HepG2 (cell line): ENCODE data around the gene MICOS13. TPM values are rescaled to one million over a fixed set of nuclear protein-coding genes. Genes with fewer than 3 reads are reported as not detected.
A peak's percentile ranks its signal among the peaks of the same experiment; 100 is the strongest.

Experiments used
- HMG20B ChIP-seq: conservative IDR thresholded peaks from 2 replicates; pipeline ENCODE4 v1.6.1; 2016; ENCODE audit warnings: missing genetic modification reagents, missing compliant biosample characterization
- KDM1A ChIP-seq: IDR thresholded peaks from 2 replicates; pipeline ENCODE4 v1.6.1; 2016; ENCODE audit warnings: missing compliant biosample characterization
- PAWR ChIP-seq: sonication (generic); formaldehyde crosslinking; IDR thresholded peaks from 2 replicates; pipeline ENCODE4 v1.4.0; 2020; ENCODE audit warnings: missing genetic modification reagents, mild to moderate bottlenecking, borderline replicate concordance
- RCOR2 ChIP-seq: IDR thresholded peaks from 2 replicates; pipeline ENCODE4 v1.6.1; 2016; ENCODE audit warnings: missing biosample characterization, missing genetic modification reagents
- RFX1 ChIP-seq: fragments of 450-650 bp; IDR thresholded peaks from 2 replicates; pipeline ENCODE4 v1.6.1; 2017
- ZBTB21 ChIP-seq: sonication (generic); formaldehyde crosslinking; IDR thresholded peaks from 2 replicates; pipeline ENCODE4 v1.4.0; 2020; ENCODE audit warnings: missing genetic modification reagents
- ZNF431 ChIP-seq: sonication (generic); formaldehyde crosslinking; IDR thresholded peaks from 2 replicates; pipeline ENCODE4 v1.9.0; 2022; ENCODE audit warnings: missing genetic modification reagents, low read depth, mild to moderate bottlenecking, borderline replicate concordance
- ZNF44 ChIP-seq: sonication (generic); formaldehyde crosslinking; IDR thresholded peaks from 2 replicates; pipeline ENCODE4 v1.5.1; 2020; ENCODE audit warnings: mild to moderate bottlenecking, missing genetic modification reagents
- ZNF549 ChIP-seq: sonication (generic); formaldehyde crosslinking; IDR thresholded peaks from 2 replicates; pipeline ENCODE4 v1.5.0; 2020; ENCODE audit warnings: missing genetic modification reagents
- ZNF879 ChIP-seq: sonication (generic); formaldehyde crosslinking; IDR thresholded peaks from 2 replicates; pipeline ENCODE4 v1.8.1; 2023; ENCODE audit warnings: missing genetic modification reagents
- polyA plus RNA-seq, 8 experiments: library from polyadenylated mRNA; depleted of rRNA in 3 of 8; stranded (reverse) in 7 of 8; unstranded in 1 of 8; fragments of >200 nt; fragmentation: Illumina TruSeq in 4 of 8; extraction: Trizol in 4 of 8; gene quantifications; 2 replicates each; pipeline versions ENCODE4 v1.2.1 to v1.2.3, GENCODE V29; 2011 to 2016; ENCODE audit warnings: low read depth in 4 of 8, missing spikeins in 1 of 8, mixed read lengths in 1 of 8; ENCODE audit not compliant: insufficient read depth in 1 of 8
- total RNA-seq, 5 experiments: library from RNA; depleted of rRNA; stranded (reverse); fragments of >200 nt; fragmentation: Illumina TruSeq; extraction: Trizol; gene quantifications; 2 replicates each; pipeline ENCODE4 v1.2.3, GENCODE V29; 2016; ENCODE audit warnings: low read depth in 1 of 5
- TF ChIP-seq, protein P1 (sequence below): sonication (generic); formaldehyde crosslinking; IDR thresholded peaks from 2 replicates; pipeline ENCODE4 v1.4.0; 2020; ENCODE audit warnings: mild to moderate bottlenecking, missing genetic modification reagents
- TF ChIP-seq, protein P2 (sequence below): fragments of 450-650 bp; IDR thresholded peaks from 2 replicates; pipeline ENCODE4 v1.6.1; 2016
- TF ChIP-seq, protein P3 (sequence below): sonication (generic); formaldehyde crosslinking; IDR thresholded peaks from 2 replicates; pipeline ENCODE4 v1.4.0; 2020; ENCODE audit warnings: missing genetic modification reagents, borderline replicate concordance
- TF ChIP-seq, protein P4 (sequence below): sonication (generic); formaldehyde crosslinking; IDR thresholded peaks from 2 replicates; pipeline ENCODE4 v1.4.0; 2020; ENCODE audit warnings: mild to moderate bottlenecking, missing genetic modification reagents

Gene MICOS13
- total and polyA plus RNA-seq, 2 of the 13 experiments (the other 11 are each of a cell fraction or from before 2014, with no cell fraction given), result 28.8 to 35.4 TPM

DNA sequence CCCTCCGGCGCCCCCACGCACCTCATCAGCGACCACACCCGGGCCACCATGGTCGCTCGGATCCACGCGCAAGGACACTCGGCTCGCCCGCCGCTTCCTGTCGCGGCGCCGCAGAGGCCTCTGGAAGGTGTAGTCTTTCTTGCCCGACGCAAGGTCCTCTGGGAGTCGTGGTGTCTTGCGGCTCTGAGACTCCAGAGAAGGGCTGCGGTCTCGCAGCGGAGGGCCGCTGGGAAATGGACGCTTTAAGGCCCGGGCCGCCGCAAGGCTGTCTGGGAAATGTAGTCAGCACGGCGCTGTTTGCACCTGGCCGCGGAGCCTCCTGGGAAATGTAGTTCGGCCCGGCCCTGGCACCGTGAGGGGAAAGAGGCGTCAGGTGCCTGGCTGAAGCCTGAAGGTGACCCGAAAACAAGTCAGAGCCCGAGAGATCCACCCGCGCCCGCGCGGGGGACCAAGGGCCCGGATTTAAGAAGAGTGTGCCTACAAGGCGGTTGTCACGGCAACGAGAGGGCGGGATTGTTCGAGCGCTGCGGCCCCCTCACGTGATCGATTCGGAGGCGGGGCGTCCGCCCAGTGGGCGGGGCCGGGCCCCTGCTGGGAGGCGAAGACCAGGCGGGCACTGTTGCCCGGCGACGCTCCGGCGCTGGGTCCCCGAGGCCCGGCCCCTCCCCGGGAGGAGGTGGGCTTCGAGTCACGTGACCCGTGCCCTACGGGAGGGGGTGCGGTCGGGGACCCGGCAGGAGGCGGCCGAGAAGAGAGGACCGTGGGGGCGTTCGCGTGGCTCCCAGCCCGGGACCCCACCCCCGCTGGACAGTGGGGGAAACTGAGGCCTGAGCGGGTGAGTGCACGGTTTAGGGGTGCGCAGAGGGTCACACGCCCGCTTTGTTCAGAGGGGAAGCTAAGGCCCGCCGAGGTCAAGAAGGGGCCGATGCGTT, at the start of gene MICOS13, which contains the start of gene HSD11B1L (continued):
- TF ChIP-seq, protein P1, sequence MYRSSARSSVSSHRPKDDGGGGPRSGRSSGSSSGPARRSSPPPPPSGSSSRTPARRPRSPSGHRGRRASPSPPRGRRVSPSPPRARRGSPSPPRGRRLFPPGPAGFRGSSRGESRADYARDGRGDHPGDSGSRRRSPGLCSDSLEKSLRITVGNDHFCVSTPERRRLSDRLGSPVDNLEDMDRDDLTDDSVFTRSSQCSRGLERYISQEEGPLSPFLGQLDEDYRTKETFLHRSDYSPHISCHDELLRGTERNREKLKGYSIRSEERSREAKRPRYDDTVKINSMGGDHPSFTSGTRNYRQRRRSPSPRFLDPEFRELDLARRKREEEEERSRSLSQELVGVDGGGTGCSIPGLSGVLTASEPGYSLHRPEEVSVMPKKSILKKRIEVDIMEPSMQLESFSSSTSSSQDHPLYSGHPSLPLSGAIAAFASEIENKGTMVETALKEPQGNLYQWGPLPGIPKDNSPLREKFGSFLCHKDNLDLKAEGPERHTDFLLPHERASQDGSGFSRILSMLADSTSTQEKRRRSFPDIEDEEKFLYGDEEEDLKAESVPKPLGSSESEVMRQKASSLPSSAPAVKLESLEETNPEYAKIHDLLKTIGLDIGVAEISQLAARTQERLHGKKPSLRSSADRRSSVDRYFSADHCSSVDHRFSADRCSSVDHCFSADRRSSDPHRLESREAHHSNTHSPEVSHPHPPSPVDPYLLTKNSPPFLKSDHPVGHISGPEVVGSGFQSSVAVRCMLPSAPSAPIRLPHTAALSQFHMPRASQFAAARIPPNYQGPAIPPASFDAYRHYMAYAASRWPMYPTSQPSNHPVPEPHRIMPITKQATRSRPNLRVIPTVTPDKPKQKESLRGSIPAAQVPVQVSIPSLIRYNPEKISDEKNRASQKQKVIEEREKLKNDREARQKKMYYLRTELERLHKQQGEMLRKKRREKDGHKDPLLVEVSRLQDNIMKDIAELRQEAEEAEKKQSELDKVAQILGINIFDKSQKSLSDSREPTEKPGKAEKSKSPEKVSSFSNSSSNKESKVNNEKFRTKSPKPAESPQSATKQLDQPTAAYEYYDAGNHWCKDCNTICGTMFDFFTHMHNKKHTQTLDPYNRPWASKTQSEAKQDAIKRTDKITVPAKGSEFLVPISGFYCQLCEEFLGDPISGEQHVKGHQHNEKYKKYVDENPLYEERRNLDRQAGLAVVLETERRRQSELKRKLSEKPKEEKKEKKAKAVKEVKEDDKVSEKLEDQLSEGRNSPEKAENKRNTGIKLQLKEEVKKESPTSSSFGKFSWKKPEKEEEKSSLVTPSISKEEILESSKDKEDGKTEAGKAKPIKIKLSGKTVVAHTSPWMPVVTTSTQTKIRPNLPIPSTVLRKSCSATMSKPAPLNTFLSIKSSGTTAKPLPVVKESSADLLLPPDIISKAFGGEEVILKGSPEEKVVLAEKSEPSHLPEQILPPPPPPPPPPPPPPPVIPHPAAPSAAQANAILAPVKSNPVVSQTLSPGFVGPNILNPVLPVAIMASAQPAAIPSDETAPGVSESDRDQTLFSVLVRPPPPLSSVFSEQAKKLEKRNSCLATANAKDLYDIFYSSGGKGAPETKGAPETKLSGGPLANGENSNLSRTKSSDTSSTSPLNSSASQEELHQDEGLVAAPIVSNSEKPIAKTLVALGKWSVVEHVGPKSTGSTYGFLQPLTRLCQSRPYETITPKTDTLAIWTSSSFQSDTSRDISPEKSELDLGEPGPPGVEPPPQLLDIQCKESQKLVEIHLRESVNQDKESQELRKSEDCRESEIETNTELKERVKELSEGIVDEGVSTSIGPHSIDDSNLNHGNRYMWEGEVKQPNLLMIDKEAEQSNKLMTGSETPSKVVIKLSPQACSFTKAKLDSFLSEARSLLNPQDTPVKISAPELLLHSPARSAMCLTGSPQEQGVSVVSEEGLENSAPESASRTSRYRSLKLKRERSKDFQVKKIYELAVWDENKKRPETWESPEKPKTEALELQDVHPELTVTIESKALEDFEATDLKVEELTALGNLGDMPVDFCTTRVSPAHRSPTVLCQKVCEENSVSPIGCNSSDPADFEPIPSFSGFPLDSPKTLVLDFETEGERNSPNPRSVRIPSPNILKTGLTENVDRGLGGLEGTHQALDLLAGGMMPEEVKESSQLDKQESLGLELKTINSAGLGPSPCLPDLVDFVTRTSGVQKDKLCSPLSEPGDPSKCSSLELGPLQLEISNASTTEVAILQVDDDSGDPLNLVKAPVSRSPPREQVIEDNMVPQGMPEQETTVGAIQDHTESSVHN (CRISPR knock-in tag), result no peak
- TF ChIP-seq ZBTB21 (CRISPR knock-in tag), result no peak
- TF ChIP-seq RCOR2, result no peak
- TF ChIP-seq ZNF44 (CRISPR knock-in tag), result 0 out of 2 replicates have a peak, but pooled peaks have one; percentile 31
- no peak for TF ChIP-seq ZNF431 (CRISPR knock-in tag)
- no peak for TF ChIP-seq ZNF549 (CRISPR knock-in tag)
- no peak for TF ChIP-seq PAWR
- TF ChIP-seq RFX1, result peak; percentile 98
- TF ChIP-seq KDM1A (CRISPR knock-in tag), result no peak
- TF ChIP-seq, protein P2, sequence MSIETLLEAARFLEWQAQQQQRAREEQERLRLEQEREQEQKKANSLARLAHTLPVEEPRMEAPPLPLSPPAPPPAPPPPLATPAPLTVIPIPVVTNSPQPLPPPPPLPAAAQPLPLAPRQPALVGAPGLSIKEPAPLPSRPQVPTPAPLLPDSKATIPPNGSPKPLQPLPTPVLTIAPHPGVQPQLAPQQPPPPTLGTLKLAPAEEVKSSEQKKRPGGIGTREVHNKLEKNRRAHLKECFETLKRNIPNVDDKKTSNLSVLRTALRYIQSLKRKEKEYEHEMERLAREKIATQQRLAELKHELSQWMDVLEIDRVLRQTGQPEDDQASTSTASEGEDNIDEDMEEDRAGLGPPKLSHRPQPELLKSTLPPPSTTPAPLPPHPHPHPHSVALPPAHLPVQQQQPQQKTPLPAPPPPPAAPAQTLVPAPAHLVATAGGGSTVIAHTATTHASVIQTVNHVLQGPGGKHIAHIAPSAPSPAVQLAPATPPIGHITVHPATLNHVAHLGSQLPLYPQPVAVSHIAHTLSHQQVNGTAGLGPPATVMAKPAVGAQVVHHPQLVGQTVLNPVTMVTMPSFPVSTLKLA, result 0 out of 2 replicates have a peak, but pooled peaks have one; percentile 1
- no peak for TF ChIP-seq ZNF879 (CRISPR knock-in tag)
- no peak for TF ChIP-seq HMG20B (CRISPR knock-in tag)
- TF ChIP-seq, protein P3, sequence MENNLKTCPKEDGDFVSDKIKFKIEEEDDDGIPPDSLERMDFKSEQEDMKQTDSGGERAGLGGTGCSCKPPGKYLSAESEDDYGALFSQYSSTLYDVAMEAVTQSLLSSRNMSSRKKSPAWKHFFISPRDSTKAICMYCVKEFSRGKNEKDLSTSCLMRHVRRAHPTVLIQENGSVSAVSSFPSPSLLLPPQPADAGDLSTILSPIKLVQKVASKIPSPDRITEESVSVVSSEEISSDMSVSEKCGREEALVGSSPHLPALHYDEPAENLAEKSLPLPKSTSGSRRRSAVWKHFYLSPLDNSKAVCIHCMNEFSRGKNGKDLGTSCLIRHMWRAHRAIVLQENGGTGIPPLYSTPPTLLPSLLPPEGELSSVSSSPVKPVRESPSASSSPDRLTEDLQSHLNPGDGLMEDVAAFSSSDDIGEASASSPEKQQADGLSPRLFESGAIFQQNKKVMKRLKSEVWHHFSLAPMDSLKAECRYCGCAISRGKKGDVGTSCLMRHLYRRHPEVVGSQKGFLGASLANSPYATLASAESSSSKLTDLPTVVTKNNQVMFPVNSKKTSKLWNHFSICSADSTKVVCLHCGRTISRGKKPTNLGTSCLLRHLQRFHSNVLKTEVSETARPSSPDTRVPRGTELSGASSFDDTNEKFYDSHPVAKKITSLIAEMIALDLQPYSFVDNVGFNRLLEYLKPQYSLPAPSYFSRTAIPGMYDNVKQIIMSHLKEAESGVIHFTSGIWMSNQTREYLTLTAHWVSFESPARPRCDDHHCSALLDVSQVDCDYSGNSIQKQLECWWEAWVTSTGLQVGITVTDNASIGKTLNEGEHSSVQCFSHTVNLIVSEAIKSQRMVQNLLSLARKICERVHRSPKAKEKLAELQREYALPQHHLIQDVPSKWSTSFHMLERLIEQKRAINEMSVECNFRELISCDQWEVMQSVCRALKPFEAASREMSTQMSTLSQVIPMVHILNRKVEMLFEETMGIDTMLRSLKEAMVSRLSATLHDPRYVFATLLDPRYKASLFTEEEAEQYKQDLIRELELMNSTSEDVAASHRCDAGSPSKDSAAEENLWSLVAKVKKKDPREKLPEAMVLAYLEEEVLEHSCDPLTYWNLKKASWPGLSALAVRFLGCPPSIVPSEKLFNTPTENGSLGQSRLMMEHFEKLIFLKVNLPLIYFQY (CRISPR knock-in tag), result peak; percentile 58
- TF ChIP-seq, protein P4, sequence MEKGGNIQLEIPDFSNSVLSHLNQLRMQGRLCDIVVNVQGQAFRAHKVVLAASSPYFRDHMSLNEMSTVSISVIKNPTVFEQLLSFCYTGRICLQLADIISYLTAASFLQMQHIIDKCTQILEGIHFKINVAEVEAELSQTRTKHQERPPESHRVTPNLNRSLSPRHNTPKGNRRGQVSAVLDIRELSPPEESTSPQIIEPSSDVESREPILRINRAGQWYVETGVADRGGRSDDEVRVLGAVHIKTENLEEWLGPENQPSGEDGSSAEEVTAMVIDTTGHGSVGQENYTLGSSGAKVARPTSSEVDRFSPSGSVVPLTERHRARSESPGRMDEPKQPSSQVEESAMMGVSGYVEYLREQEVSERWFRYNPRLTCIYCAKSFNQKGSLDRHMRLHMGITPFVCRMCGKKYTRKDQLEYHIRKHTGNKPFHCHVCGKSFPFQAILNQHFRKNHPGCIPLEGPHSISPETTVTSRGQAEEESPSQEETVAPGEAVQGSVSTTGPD (CRISPR knock-in tag), result no peak
